Fibroblast of lung (primary cell): ENCODE results near the gene ARL5C. TPM values are rescaled to one million over a fixed set of nuclear protein-coding genes. Genes with fewer than 3 reads are reported as not detected.

ENCODE experiments used
- DNase-seq, 2 donors: peaks; one replicate each; pipeline versions ENCODE4 v3.0.0 to v3.0.0-alpha.2; 2010; ENCODE audit warnings: low read depth in 2 of 2
- H2AFZ ChIP-seq: 2 replicates; pipeline ENCODE4 v1.5.1; 2012; ENCODE audit warnings: low read length, control low read depth, inconsistent platforms
- H3K27ac ChIP-seq: 2 replicates; pipeline ENCODE4 v1.5.1; 2011; ENCODE audit warnings: low read length, control low read depth; ENCODE audit not compliant: insufficient read depth
- H3K27me3 ChIP-seq: 2 replicates; pipeline ENCODE4 v1.5.1; 2011; ENCODE audit warnings: mild to moderate bottlenecking, low read length; ENCODE audit not compliant: control insufficient read depth, insufficient read depth
- H3K36me3 ChIP-seq: 2 replicates; pipeline ENCODE4 v1.5.1; 2011; ENCODE audit warnings: low read length; ENCODE audit not compliant: control insufficient read depth, insufficient read depth
- H3K4me1 ChIP-seq: 2 replicates; pipeline ENCODE4 v1.5.1; 2011; ENCODE audit warnings: low read length; ENCODE audit not compliant: control insufficient read depth, insufficient read depth; ENCODE audit errors: extremely low read depth
- H3K4me2 ChIP-seq: 2 replicates; pipeline ENCODE4 v1.5.1; 2011; ENCODE audit warnings: low read length, control low read depth; ENCODE audit not compliant: insufficient read depth; ENCODE audit errors: extremely low read depth
- H3K4me3 ChIP-seq, 4 experiments: fragments of 200-600 bp in 1 of 4; sonication (generic) in 1 of 4; replicated peaks in 1 of 4; 2 replicates each; pipeline ENCODE4 v1.5.1; 2011 to 2016; ENCODE audit warnings: low read length in 4 of 4, low read depth in 3 of 4, mild to moderate bottlenecking in 3 of 4, control low read depth in 2 of 4, inconsistent platforms in 1 of 4, mixed read lengths in 1 of 4; ENCODE audit not compliant: insufficient read depth in 1 of 4; ENCODE audit errors: control extremely low read depth in 1 of 4
- H3K79me2 ChIP-seq: 2 replicates; pipeline ENCODE4 v1.5.1; 2012; ENCODE audit warnings: mild to moderate bottlenecking, low read length, inconsistent platforms; ENCODE audit not compliant: control insufficient read depth, insufficient read depth
- H3K9ac ChIP-seq: 2 replicates; pipeline ENCODE4 v1.5.1; 2011; ENCODE audit warnings: mild to moderate bottlenecking, low read length, control low read depth; ENCODE audit not compliant: insufficient read depth
- H3K9me3 ChIP-seq: 2 replicates; pipeline ENCODE4 v1.5.1; 2012; ENCODE audit warnings: low read depth, low read length; ENCODE audit not compliant: control insufficient read depth, insufficient read depth
- H4K20me1 ChIP-seq: 2 replicates; pipeline ENCODE4 v1.5.1; 2011; ENCODE audit warnings: low read length; ENCODE audit not compliant: control insufficient read depth, insufficient read depth; ENCODE audit errors: extremely low read depth
- EZH2 ChIP-seq: IDR thresholded peaks from 2 replicates; pipeline ENCODE4 v1.5.1; 2012; ENCODE audit warnings: low read length, control low read depth, mild to moderate bottlenecking; ENCODE audit errors: missing control alignments
- polyA plus RNA-seq, 2 donors: library from polyadenylated mRNA; depleted of rRNA in 1 of 2; stranded (reverse) in 1 of 2; unstranded in 1 of 2; fragments of >200 nt; gene quantifications; 2 replicates each; pipeline ENCODE4 v1.2.1, GENCODE V29; 2011 to 2012; ENCODE audit warnings: missing spikeins in 1 of 2
- total RNA-seq: library from RNA; depleted of rRNA; stranded (reverse); fragments of >200 nt; gene quantifications from 2 replicates; pipeline ENCODE4 v1.2.1, GENCODE V29; 2014
- TF ChIP-seq, protein P1 (sequence below), 2 donors: IDR thresholded peaks in 1 of 2; conservative IDR thresholded peaks in 1 of 2; 1 replicate in 1 of 2; 2 replicates in 1 of 2; pipeline ENCODE4 v1.5.1; 2011 to 2012; ENCODE audit warnings: low read length in 2 of 2, control low read depth in 1 of 2, inconsistent platforms in 1 of 2, low read depth in 1 of 2, mild to moderate bottlenecking in 1 of 2

ARL5C gene
- total and polyA plus RNA-seq, 2 donors (not counting 1 experiment from before 2014, with no cell fraction given), result not detected

DNA sequence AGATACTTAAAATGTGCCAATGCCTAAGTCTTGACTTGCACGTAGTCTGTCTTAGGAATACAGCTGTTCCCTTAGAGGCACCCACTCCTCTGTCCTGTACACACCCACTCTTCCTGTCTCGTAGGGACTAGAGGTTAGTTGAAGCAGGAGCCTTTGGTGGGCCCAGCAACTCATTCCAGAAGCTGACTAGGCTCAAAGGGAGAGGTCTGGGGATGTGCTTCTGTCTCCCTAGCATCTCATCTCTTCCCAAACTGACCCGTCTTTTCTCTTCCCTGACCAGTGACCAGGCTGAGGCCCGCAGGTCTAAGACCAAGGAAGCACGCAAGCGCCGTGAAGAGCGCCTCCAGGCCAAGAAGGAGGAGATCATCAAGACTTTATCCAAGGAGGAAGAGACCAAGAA, 38.3 kb upstream of the ARL5C start:
- Histone ChIP-seq H3K27me3 (no peaks in the 10 kb centered on the region), H3K9ac (no peak overlapping the region), H3K79me2 (peaks cover 28% of the 10 kb centered on the region), H4K20me1 (no peaks in the 10 kb centered on the region), H3K4me3 (no peak overlapping the region), H3K4me2 (no peak overlapping the region), H3K36me3 (peaks cover 16% of the 10 kb centered on the region), H3K4me1 (peaks cover 13% of the 10 kb centered on the region), H3K27ac (no peak overlapping the region), H3K9me3 (no peaks in the 10 kb centered on the region), H2AFZ (no peak overlapping the region)
- TF ChIP-seq EZH2, result no peak
- TF ChIP-seq, protein P1, sequence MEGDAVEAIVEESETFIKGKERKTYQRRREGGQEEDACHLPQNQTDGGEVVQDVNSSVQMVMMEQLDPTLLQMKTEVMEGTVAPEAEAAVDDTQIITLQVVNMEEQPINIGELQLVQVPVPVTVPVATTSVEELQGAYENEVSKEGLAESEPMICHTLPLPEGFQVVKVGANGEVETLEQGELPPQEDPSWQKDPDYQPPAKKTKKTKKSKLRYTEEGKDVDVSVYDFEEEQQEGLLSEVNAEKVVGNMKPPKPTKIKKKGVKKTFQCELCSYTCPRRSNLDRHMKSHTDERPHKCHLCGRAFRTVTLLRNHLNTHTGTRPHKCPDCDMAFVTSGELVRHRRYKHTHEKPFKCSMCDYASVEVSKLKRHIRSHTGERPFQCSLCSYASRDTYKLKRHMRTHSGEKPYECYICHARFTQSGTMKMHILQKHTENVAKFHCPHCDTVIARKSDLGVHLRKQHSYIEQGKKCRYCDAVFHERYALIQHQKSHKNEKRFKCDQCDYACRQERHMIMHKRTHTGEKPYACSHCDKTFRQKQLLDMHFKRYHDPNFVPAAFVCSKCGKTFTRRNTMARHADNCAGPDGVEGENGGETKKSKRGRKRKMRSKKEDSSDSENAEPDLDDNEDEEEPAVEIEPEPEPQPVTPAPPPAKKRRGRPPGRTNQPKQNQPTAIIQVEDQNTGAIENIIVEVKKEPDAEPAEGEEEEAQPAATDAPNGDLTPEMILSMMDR (conservative IDR thresholded peaks at IDR 0.05 in 1 of 2, IDR thresholded peaks at IDR 0.05 in 1 of 2; ENCODE audit: low read depth in 1 of 2, low read length in 2 of 2), result no peak
- DNase-seq, result no peak

DNA sequence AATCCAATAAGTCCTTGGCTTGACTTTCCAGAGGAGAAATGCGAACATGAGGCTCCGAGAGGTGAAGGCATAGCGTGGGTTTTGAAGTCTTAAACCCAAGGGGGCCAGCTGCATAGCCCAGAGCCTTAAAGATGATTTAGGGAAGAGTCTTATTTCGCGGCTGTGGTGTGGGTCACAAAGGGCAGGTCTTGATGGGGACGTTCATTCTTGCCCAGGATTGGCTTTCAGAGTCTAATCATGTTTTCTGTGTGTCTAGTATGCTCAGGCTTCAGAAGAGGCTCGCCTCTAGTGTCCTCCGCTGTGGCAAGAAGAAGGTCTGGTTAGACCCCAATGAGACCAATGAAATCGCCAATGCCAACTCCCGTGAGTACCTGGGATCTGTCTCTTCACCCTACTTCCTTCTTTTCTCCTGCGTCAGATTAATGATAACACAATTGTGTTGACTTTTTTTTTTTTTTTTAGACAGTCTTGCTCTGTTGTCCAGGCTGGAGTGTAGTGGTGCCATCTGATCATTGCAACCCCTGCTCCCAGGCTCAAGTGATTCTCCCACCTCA, 35.1 kb upstream of the ARL5C start:
- Histone ChIP-seq H3K9ac (peak overlapping the region; percentile 88), H3K9me3 (no peaks in the 10 kb centered on the region), H3K27ac (peak overlapping the region; percentile 98), H3K27me3 (no peaks in the 10 kb centered on the region), H3K4me1 (peaks cover 11% of the 10 kb centered on the region), H3K4me3 (peak overlapping the region; percentile 61 to 100 (median 76)), H3K79me2 (peaks cover 33% of the 10 kb centered on the region), H2AFZ (no peak overlapping the region), H4K20me1 (no peaks in the 10 kb centered on the region), H3K4me2 (peak overlapping the region; percentile 100), H3K36me3 (peaks cover 16% of the 10 kb centered on the region)
- no peak for DNase-seq
- TF ChIP-seq, protein P1 (conservative IDR thresholded peaks at IDR 0.05 in 1 of 2, IDR thresholded peaks at IDR 0.05 in 1 of 2; ENCODE audit: low read depth in 1 of 2, low read length in 2 of 2), result no peak

DNA sequence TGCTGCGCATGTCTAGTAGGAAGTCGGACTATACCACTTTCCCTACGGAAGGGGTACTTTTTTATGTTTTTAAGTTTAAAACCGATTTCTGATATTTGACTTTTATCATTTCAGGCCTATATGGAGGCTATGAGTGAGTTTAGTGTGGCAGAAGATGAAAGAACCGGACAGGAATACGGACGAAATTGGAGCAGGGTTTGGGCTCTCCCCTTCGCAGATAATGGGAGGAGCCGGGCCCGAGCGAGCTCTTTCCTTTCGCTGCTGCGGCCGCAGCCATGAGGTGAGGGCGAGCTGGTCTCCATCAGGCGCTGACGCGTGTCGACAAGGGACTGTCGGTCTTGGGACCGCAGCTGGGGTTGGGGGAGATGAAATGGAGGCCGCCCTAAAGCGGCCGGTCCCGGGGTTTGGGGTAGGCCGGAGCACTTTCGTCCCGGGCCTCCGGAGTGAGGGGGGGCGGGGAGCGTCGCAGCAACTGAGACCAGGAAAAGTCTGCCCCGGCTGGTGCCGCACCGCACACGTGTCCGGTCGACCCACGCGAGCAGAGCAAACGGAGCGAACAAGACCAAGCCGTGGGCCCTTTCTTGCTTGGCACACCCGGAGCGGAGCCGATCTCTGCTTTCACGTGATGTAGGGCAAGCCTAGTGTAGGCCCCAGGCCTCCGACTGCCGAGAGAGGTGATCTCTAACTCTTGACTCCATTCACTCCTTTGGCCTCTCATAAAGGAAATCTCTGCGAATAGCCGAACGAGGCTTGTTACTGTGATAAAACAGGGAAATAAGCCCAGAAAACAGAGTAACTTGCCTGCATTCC, 34.3 kb upstream of the ARL5C start, which contains the start of gene RPL19:
TSS of gene RPL19 (plus strand) at position 214 of the 810 bp plus-strand sequence. CDS start at position 276, 62 bp downstream.
- H3K36me3 ChIP-seq, result peaks cover 16% of the 10 kb centered on the region
- H3K4me3 ChIP-seq, result peak within 1 kb of the TSS; percentile 61 to 100 (median 76)
- DNase-seq, result peak in 1 of 2 donors; percentile 39
- no peaks in the 10 kb centered on the region for H3K27me3 ChIP-seq
- H3K79me2 ChIP-seq, result peaks cover 37% of the 10 kb centered on the region
- H3K9me3 ChIP-seq, result no peaks in the 10 kb centered on the region
- peak within 1 kb of the TSS; percentile 98 for H3K27ac ChIP-seq
- H3K4me2 ChIP-seq, result peak within 1 kb of the TSS; percentile 100
- H3K9ac ChIP-seq, result peak within 1 kb of the TSS; percentile 88
- H3K4me1 ChIP-seq, result peaks cover 11% of the 10 kb centered on the region
- H4K20me1 ChIP-seq, result no peaks in the 10 kb centered on the region
- TF ChIP-seq, protein P1 (conservative IDR thresholded peaks at IDR 0.05 in 1 of 2, IDR thresholded peaks at IDR 0.05 in 1 of 2; ENCODE audit: low read depth in 1 of 2, low read length in 2 of 2), result no peak
- no peak for TF ChIP-seq EZH2
- peak within 1 kb of the TSS; percentile 84 for H2AFZ ChIP-seq
